Small intestine (tissue), 7 donors: ENCODE results near the gene MRTO4. TPM values are rescaled to one million over a fixed set of nuclear protein-coding genes. Genes with fewer than 3 reads are reported as not detected.
"Not testable (repeated sequence)": the region's sequence is repeated elsewhere in the genome, so short reads cannot be mapped to it uniquely, and the experiment has no call there.

Source experiments
- DNase-seq, 2 donors: peaks; one replicate each; pipeline versions ENCODE4 v3.0.0 to v3.0.0-alpha.2; 2013
- FAIRE-seq: peaks from 2 replicates; lab custom pipeline; 2012; peaks lifted over from hg19 to GRCh38; lab: Jason Lieb, UNC
- H3K27ac ChIP-seq, 3 donors: one replicate each; pipeline ENCODE4 v1.5.1; 2013; ENCODE audit warnings: low read length in 2 of 3, mild to moderate bottlenecking in 2 of 3, control low read depth in 1 of 3, inconsistent platforms in 1 of 3, low read depth in 1 of 3, moderate library complexity in 1 of 3
- H3K27me3 ChIP-seq, 3 donors: one replicate each; pipeline ENCODE4 v1.6.1; 2013; ENCODE audit warnings: low read length in 3 of 3, inconsistent platforms in 1 of 3; ENCODE audit not compliant: control insufficient read depth in 3 of 3, insufficient read depth in 3 of 3
- H3K36me3 ChIP-seq, 3 donors: one replicate each; pipeline ENCODE4 v1.6.1; 2013; ENCODE audit warnings: low read length in 3 of 3, inconsistent platforms in 1 of 3, low read depth in 1 of 3, mild to moderate bottlenecking in 1 of 3, moderate library complexity in 1 of 3; ENCODE audit not compliant: control insufficient read depth in 3 of 3, insufficient read depth in 2 of 3
- H3K4me1 ChIP-seq, 3 donors: one replicate each; pipeline ENCODE4 v1.6.1; 2013; ENCODE audit warnings: low read length in 2 of 3, inconsistent platforms in 1 of 3, low read depth in 1 of 3, mild to moderate bottlenecking in 1 of 3, moderate library complexity in 1 of 3; ENCODE audit not compliant: control insufficient read depth in 3 of 3, insufficient read depth in 2 of 3
- H3K4me3 ChIP-seq, 3 donors: one replicate each; pipeline ENCODE4 v1.5.1; 2013; ENCODE audit warnings: low read length in 3 of 3, control low read depth in 1 of 3, inconsistent platforms in 1 of 3, low read depth in 1 of 3, mild to moderate bottlenecking in 1 of 3, moderate library complexity in 1 of 3
- H3K9me3 ChIP-seq, 2 donors: one replicate each; pipeline ENCODE4 v1.6.1; 2013; ENCODE audit warnings: low read depth in 1 of 2, low read length in 1 of 2; ENCODE audit not compliant: control insufficient read depth in 2 of 2, insufficient read depth in 1 of 2
- WGBS, 3 donors: extraction: QIAGEN DNeasy Blood & Tissue Kit; methylation state at CpG; one replicate each; pipeline ENCODE4 v1.1.7; 2013; 5-methylcytosine and 5-hydroxymethylcytosine counted together
- polyA plus RNA-seq, 4 donors: library from polyadenylated mRNA; stranded (reverse) in 3 of 4; unstranded in 1 of 4; fragments of 200-250 nt in 3 of 4; fragments of 120-200 nt in 1 of 4; gene quantifications; one replicate each; pipeline versions ENCODE4 v1.2.1 to v1.2.3, GENCODE V29; 2013
- donor health status: healthy with polysubstance abuse.
- donor health status: control.
- donor health status: control.
- donor health status: Bipolar disorder and iron deficiency.
- donor health status: healthy.

MRTO4 gene
- polyA plus RNA-seq, 4 donors: 7.6 to 40.3 (median 17.5) TPM

DNA sequence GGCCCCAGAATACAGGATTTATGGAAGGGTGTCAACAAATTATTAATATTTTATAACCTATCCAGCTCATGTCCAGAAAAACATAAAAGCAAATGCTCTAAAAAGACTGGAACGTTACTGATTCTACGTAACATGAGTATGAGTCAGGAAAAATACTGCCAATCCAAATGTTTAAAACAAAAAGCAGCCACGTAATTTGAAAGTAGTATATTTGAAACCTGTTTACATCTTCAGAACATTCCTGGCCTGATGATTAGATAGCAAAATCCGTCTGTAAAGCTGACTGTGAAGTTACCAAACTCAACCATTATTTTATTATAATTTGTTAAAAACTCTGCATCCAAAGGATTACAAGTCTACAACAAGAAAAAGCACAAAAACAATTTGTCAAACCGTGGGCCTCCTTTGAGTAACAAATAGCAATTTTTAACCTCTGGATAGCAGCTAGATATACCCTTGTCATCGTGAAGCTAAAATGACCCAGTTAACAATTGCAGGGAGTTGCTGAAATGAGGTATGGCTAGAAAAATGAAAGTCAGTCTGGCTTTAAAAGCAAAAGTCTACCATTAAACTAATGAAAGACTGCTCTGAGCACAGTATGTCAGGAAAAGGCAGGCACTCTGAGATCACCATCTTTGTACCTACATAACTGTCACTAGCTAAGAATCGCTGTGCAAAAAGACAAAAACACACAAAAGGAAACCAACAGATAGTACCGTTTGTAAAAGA, 42.7 kb upstream of the MRTO4 start:
- Histone ChIP-seq H3K36me3 (peaks cover 0 to 1% (median 0%) of the 10 kb centered on the region in 3 donors), H3K27me3 (no peaks in the 10 kb centered on the region), H3K4me1 (peaks cover 6 to 11% (median 10%) of the 10 kb centered on the region in 3 donors), H3K4me3 (peak overlapping the region; percentile 17 to 96 (median 64)), H3K9me3 (no peaks in the 10 kb centered on the region), H3K27ac (peak overlapping the region in 2 of 3 donors; percentile 86 to 96)
- FAIRE-seq: no peak
- no peak for DNase-seq
- 16 to 18% (median 17%) methylated on average over 8 of the region's 8 CpGs for WGBS, 3 donors

DNA sequence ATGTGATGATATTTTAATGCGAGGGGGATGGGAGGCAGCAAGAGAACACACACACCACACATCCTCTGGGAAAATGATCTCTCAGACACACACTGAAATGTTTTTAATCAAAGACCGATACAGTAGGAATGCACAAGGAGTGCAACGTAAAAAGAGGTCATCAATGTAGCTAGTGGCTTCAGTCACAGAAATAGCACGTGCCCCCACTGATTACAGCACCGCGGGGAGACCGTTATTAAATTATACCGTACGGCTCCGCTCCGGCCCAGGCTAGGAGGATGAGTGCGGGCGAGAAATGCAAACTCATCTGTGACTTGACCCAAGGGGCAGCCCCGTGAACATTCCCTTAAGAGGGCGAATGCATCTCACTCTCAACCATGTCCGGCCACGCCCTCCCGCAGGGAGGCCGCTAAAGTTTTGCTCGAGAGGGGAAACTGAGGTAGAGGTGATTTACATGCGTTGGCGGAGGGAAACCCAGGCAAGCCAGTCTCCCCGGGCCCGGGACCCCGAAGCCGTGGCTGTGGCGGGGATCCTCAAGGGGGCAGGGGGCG, 42.1 kb upstream of the MRTO4 start:
- H3K4me1 ChIP-seq: peaks cover 6 to 11% (median 10%) of the 10 kb centered on the region in 3 donors
- FAIRE-seq (no peak), DNase-seq (peak; percentile 43 to 68)
- H3K9me3 ChIP-seq: no peaks in the 10 kb centered on the region
- H3K4me3 ChIP-seq: peak overlapping the region; percentile 64 to 96 (median 85)
- H3K36me3 ChIP-seq: peaks cover 0 to 2% (median 0%) of the 10 kb centered on the region in 3 donors
- 0% methylated on average over 26 to 28 of the region's 28 CpGs for WGBS, 3 donors
- H3K27me3 ChIP-seq: no peaks in the 10 kb centered on the region
- peak overlapping the region; percentile 86 to 96 (median 95) for H3K27ac ChIP-seq

DNA sequence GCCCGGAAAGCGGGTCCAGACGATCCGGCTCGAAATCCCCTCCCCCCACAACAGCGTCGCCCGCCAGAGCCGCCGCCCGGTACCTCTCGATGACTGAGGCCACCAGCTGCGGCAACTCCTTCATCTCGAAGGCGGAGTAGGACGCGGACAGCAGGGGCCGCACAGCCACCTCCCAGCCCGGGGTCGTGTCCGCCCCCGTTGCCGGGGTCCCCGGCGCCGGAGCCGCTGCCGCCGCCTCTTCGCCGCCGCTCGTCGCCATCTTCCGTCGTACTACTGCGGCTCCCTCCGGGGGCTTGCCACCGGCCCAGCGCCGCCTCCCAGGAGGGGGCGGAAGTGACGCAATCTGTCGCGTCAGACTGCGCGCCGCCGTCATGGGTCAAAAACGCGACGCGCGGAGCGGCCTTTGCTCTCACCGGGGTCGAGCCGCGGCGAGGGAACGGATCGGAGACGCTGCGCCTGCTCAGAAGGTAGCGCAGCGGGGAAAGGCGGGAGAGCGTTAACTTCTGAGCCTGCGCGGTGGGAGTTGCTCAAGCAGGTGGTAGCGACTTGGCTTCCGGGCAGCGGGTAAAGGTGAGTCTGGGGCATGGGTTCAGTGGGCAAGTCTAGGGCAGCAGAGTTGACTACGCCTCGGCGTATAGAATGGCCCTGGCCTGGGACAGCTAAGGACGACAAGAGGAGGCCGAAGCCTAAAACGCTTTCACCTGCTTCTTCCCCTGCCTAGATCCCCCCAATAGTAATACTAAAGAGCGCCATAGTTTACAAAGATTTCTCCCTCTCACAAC, 41.4 kb upstream of the MRTO4 start, which contains the start of gene UBR4:
Gene UBR4 (minus strand): TSS at position 277 of the 782 bp plus-strand sequence. CDS start 18 bp downstream, at position 259.
- Histone ChIP-seq H3K27me3 (no peaks in the 10 kb centered on the region), H3K36me3 (peaks cover 0 to 6% (median 2%) of the 10 kb centered on the region in 3 donors), H3K4me1 (peaks cover 3 to 11% (median 6%) of the 10 kb centered on the region in 3 donors), H3K27ac (peak within 1 kb of the TSS; percentile 86 to 96 (median 95)), H3K9me3 (no peaks in the 10 kb centered on the region), H3K4me3 (peak within 1 kb of the TSS; percentile 64 to 96 (median 85))
- WGBS, 3 donors: 0 to 1% (median 0%) methylated on average over 47 to 80 of the region's 80 CpGs
- DNase-seq (peak; percentile 99), FAIRE-seq (no peak)

DNA sequence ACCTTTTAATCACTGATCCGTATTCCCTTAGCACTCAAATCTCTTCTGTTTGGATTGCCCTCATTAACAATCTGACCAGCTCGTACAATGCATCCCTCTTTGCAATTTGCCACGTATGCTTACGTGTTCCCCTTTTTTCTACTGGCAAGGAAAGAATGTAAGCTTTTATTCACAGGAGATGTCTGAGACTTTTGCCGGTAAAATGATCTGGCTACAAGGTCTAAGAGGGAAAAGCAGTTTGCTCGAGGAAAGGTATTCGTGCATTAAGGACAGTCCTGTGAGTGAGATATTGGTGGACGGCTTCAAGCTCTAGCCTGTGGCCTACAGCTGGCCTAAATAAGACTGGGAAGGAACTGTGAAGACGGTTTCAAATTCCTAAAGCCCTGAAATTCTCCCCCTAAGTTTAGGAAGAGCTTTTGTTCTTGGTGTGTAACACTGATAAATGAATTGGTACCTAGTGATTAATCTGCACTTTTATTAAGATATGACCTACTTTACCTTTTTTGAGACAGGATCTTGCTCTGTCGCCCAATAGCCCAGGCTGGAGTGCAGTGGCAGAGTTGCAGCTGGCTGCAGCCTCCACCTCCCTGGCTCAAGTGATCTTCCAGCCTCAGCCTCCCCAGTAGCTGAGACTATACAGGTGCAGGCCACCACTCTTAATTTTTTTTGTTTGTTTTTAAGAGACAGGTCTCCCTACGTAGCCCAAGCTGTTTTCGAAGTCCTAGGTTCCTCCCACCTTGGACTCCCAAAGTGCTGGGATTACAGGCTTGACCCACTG, 40.6 kb upstream of the MRTO4 start:
- H3K27me3 ChIP-seq: no peaks in the 10 kb centered on the region
- FAIRE-seq (no peak), DNase-seq (peak in 1 of 2 donors; percentile 30)
- H3K9me3 ChIP-seq: no peaks in the 10 kb centered on the region
- H3K36me3 ChIP-seq: peaks cover 0 to 9% (median 2%) of the 10 kb centered on the region in 3 donors
- peaks cover 3 to 11% (median 6%) of the 10 kb centered on the region in 3 donors for H3K4me1 ChIP-seq
- 11 to 15% (median 15%) methylated on average over 12 of the region's 12 CpGs for WGBS, 3 donors
- peak overlapping the region in 2 of 3 donors; percentile 64 to 96 for H3K4me3 ChIP-seq
- peak overlapping the region; percentile 86 to 96 (median 91) for H3K27ac ChIP-seq

DNA sequence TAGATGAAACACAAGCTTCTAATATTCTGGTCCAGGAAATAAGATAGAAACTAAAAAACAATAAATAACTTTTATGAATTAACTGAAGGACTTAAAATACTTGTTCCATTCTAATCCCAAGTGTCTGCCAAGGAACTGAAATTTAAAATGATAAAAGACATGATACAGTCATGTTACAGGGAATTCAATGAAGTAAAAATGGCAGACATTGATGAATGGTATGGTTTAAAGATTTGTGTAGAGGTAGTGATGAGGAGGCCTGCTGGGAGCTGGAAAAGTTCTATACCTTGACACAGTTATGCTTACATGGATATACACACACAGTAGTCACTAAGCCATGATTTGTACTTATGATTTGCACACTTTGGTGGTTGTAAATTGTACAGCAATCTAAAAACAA, 39.4 kb upstream of the MRTO4 start:
- Histone ChIP-seq H3K27ac (no peak overlapping the region), H3K4me3 (no peak overlapping the region), H3K4me1 (peaks cover 2 to 11% (median 3%) of the 10 kb centered on the region in 3 donors), H3K27me3 (no peaks in the 10 kb centered on the region), H3K36me3 (peaks cover 0 to 14% (median 2%) of the 10 kb centered on the region in 3 donors), H3K9me3 (no peaks in the 10 kb centered on the region)
- FAIRE-seq: no peak
- DNase-seq: no peak

DNA sequence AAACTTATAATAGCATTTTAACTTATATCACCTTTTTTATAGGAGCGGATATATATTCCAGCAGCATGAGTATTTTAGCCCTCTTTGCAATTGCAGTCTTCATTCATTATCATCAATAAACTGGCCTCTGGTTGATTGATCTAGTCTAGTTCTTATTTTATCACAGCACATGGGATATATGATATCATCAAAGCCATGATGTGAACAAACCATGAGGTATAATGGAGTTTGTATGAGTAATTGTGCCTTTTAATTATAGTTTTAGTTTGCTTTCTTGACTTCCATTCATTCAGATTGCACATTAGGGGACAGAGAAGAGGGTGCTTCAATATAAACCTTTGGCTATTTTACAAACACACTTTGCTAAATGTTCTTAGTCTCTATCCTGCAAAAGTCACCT, 38.0 kb upstream of the MRTO4 start:
- WGBS, 3 donors: 97 to 100% (median 100%) methylated on average over 1 of the region's 1 CpG
- FAIRE-seq (no peak), DNase-seq (no peak)

DNA sequence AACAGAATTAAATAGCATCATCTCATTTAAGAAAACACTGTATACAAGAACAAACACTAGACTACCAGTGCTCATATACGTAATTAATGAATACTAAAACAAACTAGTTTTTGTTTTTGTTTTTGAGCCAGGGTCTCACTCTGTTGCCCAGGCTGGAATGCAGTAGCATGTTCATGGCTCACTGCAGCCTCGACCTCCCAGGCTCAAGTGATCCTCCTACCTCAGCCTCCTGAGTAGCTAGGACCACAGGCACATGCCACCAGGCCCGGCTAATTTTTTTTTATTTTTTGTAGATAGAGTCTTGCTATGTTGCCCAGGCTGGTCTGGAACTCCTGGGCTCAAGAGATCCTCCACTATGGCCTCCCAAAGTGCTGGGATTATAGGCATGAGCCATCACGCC, 35.0 kb upstream of the MRTO4 start:
- 93 to 98% (median 95%) methylated on average over 4 of the region's 4 CpGs for WGBS, 3 donors
- FAIRE-seq, DNase-seq, H3K4me1 ChIP-seq, H3K4me3 ChIP-seq, H3K27ac ChIP-seq, H3K27me3 ChIP-seq, H3K9me3 ChIP-seq: not testable (repeated sequence)
- peaks cover 11 to 35% (median 15%) of the 10 kb centered on the region in 3 donors for H3K36me3 ChIP-seq

More for the DNA sequence above, 38.0 kb upstream of the MRTO4 start:
- H3K27me3 ChIP-seq: no peaks in the 10 kb centered on the region
- H3K4me3 ChIP-seq: no peak overlapping the region
- no peaks in the 10 kb centered on the region for H3K9me3 ChIP-seq
- H3K27ac ChIP-seq: no peak overlapping the region
- H3K36me3 ChIP-seq: peaks cover 3 to 14% (median 4%) of the 10 kb centered on the region in 3 donors
- peaks cover 0 to 11% (median 2%) of the 10 kb centered on the region in 3 donors for H3K4me1 ChIP-seq
